H1 (cell line): Measurements from ENCODE around the gene TLR2. TPM values are rescaled to one million over a fixed set of nuclear protein-coding genes. Genes with fewer than 3 reads are reported as not detected.

Experiments used
- CTCF ChIA-PET: fragments of 300-600 bp; sonication (Branson Sonifier 250); formaldehyde crosslinking; loops from one replicate; lab custom pipeline; 2021; ENCODE audit not compliant: partially characterized antibody; lab: Charles Lee
- POLR2A ChIA-PET: fragments of 300-600 bp; sonication (Branson Sonifier 250); formaldehyde crosslinking; loops from one replicate; lab custom pipeline; 2021; ENCODE audit warnings: inconsistent platforms; ENCODE audit not compliant: partially characterized antibody; lab: Charles Lee
- DNase-seq, 2 experiments: peaks; one replicate each; pipeline versions ENCODE4 v3.0.0 to v3.0.0-alpha.2; 2010 to 2022; ENCODE audit warnings: low spot score in 2 of 2, low read depth in 1 of 2, mixed read lengths in 1 of 2
- FAIRE-seq: peaks from 2 replicates; lab custom pipeline; 2011; peaks lifted over from hg19 to GRCh38; lab: Jason Lieb, UNC
- H2AFZ ChIP-seq: 2 replicates; pipeline ENCODE4 v1.8.1; 2012; ENCODE audit warnings: low read length, inconsistent platforms
- H2AK5ac ChIP-seq: 2 replicates; pipeline ENCODE4 v1.6.1; 2013; ENCODE audit warnings: low read depth, low read length
- H2BK120ac ChIP-seq: replicated peaks from 2 replicates; pipeline ENCODE3; 2013; ENCODE audit warnings: low read depth, low read length, inconsistent platforms
- H2BK12ac ChIP-seq: 2 replicates; pipeline ENCODE4 v1.6.1; 2013; ENCODE audit warnings: low read depth, low read length
- H2BK15ac ChIP-seq: 2 replicates; pipeline ENCODE4 v1.6.1; 2013; ENCODE audit warnings: low read length
- H2BK20ac ChIP-seq: 2 replicates; pipeline ENCODE4 v1.6.1; 2013; ENCODE audit warnings: low read length
- H2BK5ac ChIP-seq: 2 replicates; pipeline ENCODE4 v1.6.1; 2013; ENCODE audit warnings: low read depth, low read length
- H3K14ac ChIP-seq: 2 replicates; pipeline ENCODE4 v1.6.1; 2013; ENCODE audit warnings: inconsistent platforms; ENCODE audit not compliant: insufficient read length
- H3K18ac ChIP-seq: 2 replicates; pipeline ENCODE4 v1.6.1; 2013; ENCODE audit warnings: low read length; ENCODE audit errors: extremely low read depth
- H3K23ac ChIP-seq: 2 replicates; pipeline ENCODE4 v1.6.1; 2013; ENCODE audit warnings: inconsistent platforms; ENCODE audit not compliant: insufficient read length
- H3K23me2 ChIP-seq: 2 replicates; pipeline ENCODE4 v1.6.1; 2013; ENCODE audit warnings: low read depth, low read length
- H3K27ac ChIP-seq: 2 replicates; pipeline ENCODE4 v1.6.1; 2011; ENCODE audit warnings: low read depth, low read length, inconsistent platforms
- H3K27me3 ChIP-seq, 4 experiments: replicated peaks in 1 of 4; 1 replicate in 1 of 4; 2 replicates in 3 of 4; pipeline versions ENCODE4 v1.6.1 to v1.8.1; 2011 to 2013; ENCODE audit warnings: low read length in 3 of 4, mild to moderate bottlenecking in 3 of 4, inconsistent platforms in 2 of 4, mixed read lengths in 2 of 4, moderate library complexity in 1 of 4; ENCODE audit not compliant: control insufficient read depth in 3 of 4, insufficient read depth in 3 of 4; ENCODE audit errors: extremely low read depth in 1 of 4
- H3K36me3 ChIP-seq, 4 experiments: 2 replicates each; pipeline versions ENCODE4 v1.6.1 to v1.8.1; 2011 to 2013; ENCODE audit warnings: mild to moderate bottlenecking in 4 of 4, low read length in 3 of 4, moderate library complexity in 2 of 4, control low read depth in 1 of 4, inconsistent platforms in 1 of 4; ENCODE audit not compliant: insufficient read depth in 4 of 4, control insufficient read depth in 2 of 4
- H3K4ac ChIP-seq: replicated peaks from 2 replicates; pipeline ENCODE3; 2013; ENCODE audit warnings: low read length, low read depth, mixed read lengths, inconsistent platforms; ENCODE audit not compliant: insufficient read length
- H3K4me1 ChIP-seq, 4 experiments: replicated peaks in 1 of 4; 1 replicate in 1 of 4; 2 replicates in 3 of 4; pipeline versions ENCODE4 v1.6.1 to v1.8.1; 2011 to 2013; ENCODE audit warnings: low read length in 3 of 4, inconsistent platforms in 2 of 4, mixed read lengths in 1 of 4; ENCODE audit not compliant: insufficient read depth in 4 of 4, control insufficient read depth in 3 of 4
- H3K4me2 ChIP-seq, 2 experiments: 2 replicates each; pipeline versions ENCODE4 v1.6.1 to v1.8.1; 2011 to 2013; ENCODE audit warnings: low read depth in 2 of 2, low read length in 2 of 2, control low read depth in 1 of 2, inconsistent platforms in 1 of 2, mild to moderate bottlenecking in 1 of 2; ENCODE audit not compliant: insufficient read depth in 1 of 2
- H3K4me3 ChIP-seq, 4 experiments: fragments of 200-600, 300-600 bp in 1 of 4; sonication (generic), shearing (Covaris generic), sonication (Bioruptor Twin) in 1 of 4; 2 replicates each; pipeline versions ENCODE4 v1.5.1 to v1.8.1; 2011 to 2016; ENCODE audit warnings: low read length in 4 of 4, low read depth in 3 of 4, control low read depth in 2 of 4, inconsistent platforms in 2 of 4, mild to moderate bottlenecking in 2 of 4, mixed read lengths in 1 of 4, moderate library complexity in 1 of 4; ENCODE audit not compliant: insufficient read depth in 2 of 4; ENCODE audit errors: extremely low read depth in 1 of 4
- H3K56ac ChIP-seq: replicated peaks from 2 replicates; pipeline ENCODE3; 2013; ENCODE audit warnings: low read depth, mild to moderate bottlenecking, mixed read lengths, low read length, inconsistent platforms; ENCODE audit not compliant: insufficient read length
- H3K79me1 ChIP-seq: 2 replicates; pipeline ENCODE4 v1.6.1; 2013; ENCODE audit warnings: low read depth, low read length, control low read depth
- H3K79me2 ChIP-seq, 2 experiments: 2 replicates each; pipeline versions ENCODE4 v1.6.1 to v1.8.1; 2012 to 2013; ENCODE audit warnings: low read length in 2 of 2, mild to moderate bottlenecking in 2 of 2, inconsistent platforms in 1 of 2; ENCODE audit not compliant: insufficient read depth in 2 of 2, control insufficient read depth in 1 of 2
- H3K9ac ChIP-seq, 4 experiments: replicated peaks in 1 of 4; 1 replicate in 1 of 4; 2 replicates in 3 of 4; pipeline versions ENCODE4 v1.6.1 to v1.8.1; 2011 to 2013; ENCODE audit warnings: low read depth in 3 of 4, low read length in 3 of 4, control low read depth in 2 of 4, mild to moderate bottlenecking in 2 of 4, moderate library complexity in 2 of 4, inconsistent platforms in 1 of 4; ENCODE audit errors: extremely low read depth in 1 of 4
- H3K9me3 ChIP-seq, 2 experiments: 2 replicates each; pipeline versions ENCODE4 v1.6.1 to v1.8.1; 2012 to 2013; ENCODE audit warnings: mild to moderate bottlenecking in 2 of 2, moderate library complexity in 2 of 2, control low read depth in 1 of 2, inconsistent platforms in 1 of 2, low read depth in 1 of 2, low read length in 1 of 2, mixed read lengths in 1 of 2; ENCODE audit not compliant: insufficient read depth in 2 of 2
- H4K20me1 ChIP-seq, 2 experiments: replicated peaks in 1 of 2; 2 replicates each; pipeline versions ENCODE3 to v1.8.1; 2011 to 2013; ENCODE audit warnings: inconsistent platforms in 2 of 2, low read length in 2 of 2, mild to moderate bottlenecking in 1 of 2; ENCODE audit not compliant: insufficient read depth in 2 of 2, control insufficient read depth in 1 of 2
- H4K5ac ChIP-seq: 2 replicates; pipeline ENCODE4 v1.6.1; 2013; ENCODE audit warnings: low read length, low read depth, mixed read lengths, inconsistent platforms; ENCODE audit not compliant: insufficient read length
- H4K8ac ChIP-seq: 2 replicates; pipeline ENCODE4 v1.8.0; 2013; ENCODE audit warnings: mild to moderate bottlenecking, moderate library complexity, low read length, inconsistent platforms; ENCODE audit not compliant: insufficient read depth; ENCODE audit errors: extremely low read depth
- H4K91ac ChIP-seq: replicated peaks from 2 replicates; pipeline ENCODE3; 2013; ENCODE audit warnings: low read length, mixed read lengths, inconsistent platforms; ENCODE audit not compliant: insufficient read length
- ATF3 ChIP-seq: IDR thresholded peaks from 2 replicates; pipeline ENCODE4 v1.6.1; 2011; ENCODE audit warnings: low read depth, mild to moderate bottlenecking, low read length; ENCODE audit not compliant: insufficient read depth
- BCL11A ChIP-seq, 2 experiments: IDR thresholded peaks; one replicate each; pipeline ENCODE4 v1.6.1; 2011; ENCODE audit warnings: low read depth in 2 of 2, low read length in 2 of 2, mild to moderate bottlenecking in 2 of 2
- CTBP2 ChIP-seq: IDR thresholded peaks from 2 replicates; pipeline ENCODE4 v1.7.0; 2011; ENCODE audit warnings: borderline replicate concordance, mild to moderate bottlenecking, moderate library complexity, mixed read lengths, low read length; ENCODE audit not compliant: insufficient read depth, insufficient read length
- CTCF ChIP-seq, 3 experiments: IDR thresholded peaks; 1 replicate in 2 of 3; 2 replicates in 1 of 3; pipeline versions ENCODE4 v1.5.1 to v1.6.1; 2011; ENCODE audit warnings: low read length in 3 of 3, mild to moderate bottlenecking in 3 of 3, inconsistent platforms in 2 of 3, low read depth in 1 of 3, moderate library complexity in 1 of 3; ENCODE audit not compliant: insufficient read depth in 1 of 3; ENCODE audit errors: control extremely low read depth in 1 of 3
- HDAC2 ChIP-seq, 2 experiments: fragments of 300-600 bp in 1 of 2; sonication (generic) in 1 of 2; IDR thresholded peaks; 2 replicates each; pipeline ENCODE4 v1.6.1; 2011 to 2012; ENCODE audit warnings: low read depth in 2 of 2, low read length in 2 of 2, mild to moderate bottlenecking in 2 of 2, moderate library complexity in 2 of 2, borderline replicate concordance in 1 of 2, inconsistent platforms in 1 of 2
- HDAC6 ChIP-seq: IDR thresholded peaks from one replicate; pipeline ENCODE4 v1.7.1; 2012; ENCODE audit warnings: low read depth, mild to moderate bottlenecking, inconsistent platforms, low read length, moderate library complexity
- KDM4A ChIP-seq: IDR thresholded peaks from one replicate; pipeline ENCODE4 v1.7.1; 2012; ENCODE audit warnings: low read depth, mild to moderate bottlenecking, moderate library complexity, low read length, inconsistent platforms; ENCODE audit not compliant: severe bottlenecking
- PHF8 ChIP-seq: fragments of 200-600 bp; sonication (generic); conservative IDR thresholded peaks from 2 replicates; pipeline ENCODE4 v1.7.1; 2012; ENCODE audit warnings: low read depth, mild to moderate bottlenecking, inconsistent platforms, low read length, moderate library complexity
- SIX5 ChIP-seq: IDR thresholded peaks from 2 replicates; pipeline ENCODE4 v1.6.1; 2011; ENCODE audit warnings: mild to moderate bottlenecking, low read depth, low read length
- WGBS, 2 experiments: shearing (Covaris generic) in 1 of 2; methylation state at CpG; one replicate each; pipeline versions ENCODE4 v1.1.6 to v1.1.7; 2013 to 2015; ENCODE audit warnings: low lambda C conversion rate in 2 of 2, mixed read lengths in 2 of 2, inconsistent platforms in 1 of 2, low coverage in 1 of 2, missing lambda C conversion rate in 1 of 2; ENCODE audit not compliant: insufficient replicate concordance in 2 of 2, insufficient coverage in 1 of 2, insufficient read length in 1 of 2; ENCODE audit errors: extremely low coverage in 1 of 2, missing lambda C conversion rate in 1 of 2; 5-methylcytosine and 5-hydroxymethylcytosine counted together
- polyA plus RNA-seq, 7 experiments: library from polyadenylated mRNA; depleted of rRNA in 3 of 7; stranded (reverse) in 5 of 7; unstranded in 2 of 7; fragments of >200 nt in 5 of 7; fragments of 200-250 nt in 2 of 7; gene quantifications; 1 replicate in 5 of 7; 2 replicates in 1 of 7; 4 replicates in 1 of 7; pipeline versions ENCODE4 v1.2.1 to v1.2.3, GENCODE V29; 2011 to 2013; ENCODE audit warnings: missing spikeins in 2 of 7, mixed read lengths in 2 of 7
- total RNA-seq: library from RNA; stranded (reverse); fragmentation: NEBNext Ultra II Directional; extraction: Animal tissue kit (Norgen Biotek cat#: 25700); gene quantifications from 2 replicates; pipeline ENCODE4 v1.2.1, GENCODE V29; 2021

TLR2 gene
- total and polyA plus RNA-seq, 2 of the 8 experiments (the other 6 are each of a cell fraction or from before 2014, with no cell fraction given), result 1.3 TPM

- H4K8ac ChIP-seq, result no peak overlapping the region
- no peak overlapping the region for H3K56ac ChIP-seq
- H3K4me2 ChIP-seq, result no peak overlapping the region
- peaks cover 0 to 8% (median 3%) of the 10 kb centered on the region in 4 experiments; a peak in 4 of 8 replicates for H3K36me3 ChIP-seq
- no peak overlapping the region for H2AFZ ChIP-seq
- ChIA-PET POLR2A (interaction anchor here (0.7 to 1.3 kb wide), 2 partner anchors 42 to 516 kb away, joined by 3 read pairs; no protein-coding TSS in a partner anchor), CTCF (interaction anchor here (1.1 to 3.5 kb wide), 6 partner anchors 16 to 132 kb away, joined by 3 to 42 read pairs (median 12); no protein-coding TSS in a partner anchor)
- H3K27ac ChIP-seq, result no peak overlapping the region
- 0 out of 2 replicates have a peak, but pooled peaks cover 2% of the 10 kb centered on the region for H3K79me1 ChIP-seq
- 92% methylated on average over 6 of the region's 6 CpGs; no CpG with 5 or more reads in 1 of the 2 experiments for WGBS, 2 experiments
- H3K18ac ChIP-seq, result no peak overlapping the region
- H3K9ac ChIP-seq, result no peak overlapping the region
- DNase-seq (no peak), FAIRE-seq (no peak)
- H3K4me1 ChIP-seq, result no peaks in the 10 kb centered on the region
- peaks cover 1 to 2% of the 10 kb centered on the region in 2 experiments for H4K20me1 ChIP-seq
- no peak overlapping the region for H2BK12ac ChIP-seq
- H2BK20ac ChIP-seq, result no peak overlapping the region
- H2AK5ac ChIP-seq, result no peak overlapping the region
- H2BK120ac ChIP-seq, result no peak overlapping the region
- no peak overlapping the region for H2BK5ac ChIP-seq
- H3K14ac ChIP-seq, result no peak overlapping the region
- H3K27me3 ChIP-seq, result no peaks in the 10 kb centered on the region
- H3K79me2 ChIP-seq, result no peaks in the 10 kb centered on the region
- no peaks in the 10 kb centered on the region for H3K23me2 ChIP-seq
- H3K4ac ChIP-seq, result no peak overlapping the region
- H3K4me3 ChIP-seq, result no peak overlapping the region
- H4K5ac ChIP-seq, result no peak overlapping the region
- no peak overlapping the region for H4K91ac ChIP-seq
- no peak overlapping the region for H3K23ac ChIP-seq
- H3K9me3 ChIP-seq, result no peaks in the 10 kb centered on the region
- no peak overlapping the region for H2BK15ac ChIP-seq
- TF ChIP-seq SIX5, result no peak
- TF ChIP-seq CTBP2, result no peak
- no peak for TF ChIP-seq PHF8
- TF ChIP-seq HDAC6, result no peak
- no peak for TF ChIP-seq ATF3
- TF ChIP-seq HDAC2 (IDR thresholded peaks at IDR 0.05; ENCODE audit: borderline replicate concordance in 1 of 2, low read depth in 2 of 2, low read length in 2 of 2), result no peak
- no peak for TF ChIP-seq CTCF (IDR thresholded peaks at IDR 0.05; ENCODE audit: control extremely low read depth in 1 of 3, insufficient read depth in 1 of 3, low read depth in 1 of 3, low read length in 3 of 3)
- no peak for TF ChIP-seq BCL11A (IDR thresholded peaks at IDR 0.05; ENCODE audit: low read depth in 2 of 2, low read length in 2 of 2)
- no peak for TF ChIP-seq KDM4A
These were observed 64.3 kb downstream of the TLR2 start for GRCh38 chr4:153748378-153748777.
